ENCODE data around the gene KLHL6.

DNA sequence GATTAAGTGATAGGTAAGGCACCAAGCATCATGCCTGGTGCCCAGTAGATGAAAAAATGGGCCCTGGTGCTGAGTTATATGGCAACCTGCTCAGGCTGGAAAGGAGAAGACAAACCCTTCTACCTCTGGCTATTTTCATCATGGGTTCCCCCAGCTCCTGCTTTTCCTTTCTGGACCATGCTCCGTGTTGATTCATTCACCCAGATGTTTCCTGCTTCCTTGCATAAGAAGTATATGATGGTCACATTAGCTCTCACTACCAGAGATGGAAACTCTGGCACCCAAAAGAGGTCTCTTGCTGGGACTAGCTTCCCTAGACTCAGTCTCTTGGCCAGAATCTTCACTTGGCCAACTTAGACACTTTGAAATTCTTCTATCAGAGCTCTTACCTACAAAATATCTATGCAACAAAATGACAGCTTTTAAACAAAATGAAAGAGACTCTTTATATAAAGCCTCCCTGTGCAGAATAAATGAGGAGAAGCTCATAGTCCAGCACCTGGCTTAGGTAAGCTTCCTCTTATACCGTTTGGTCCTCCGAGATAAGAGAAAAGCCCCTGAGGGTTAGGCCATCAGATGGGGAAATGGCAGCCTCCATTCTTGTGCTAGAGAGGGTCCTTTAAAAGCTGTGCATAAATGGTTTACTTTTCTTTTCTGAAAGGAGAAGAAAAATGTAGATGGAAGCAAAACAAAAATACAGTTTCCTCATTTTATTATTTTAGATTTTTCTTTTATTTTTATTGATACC, 80.3 kb downstream of the KLHL6 start:
- TF ChIP-seq FOXP1 (CRISPR knock-in tag; IDR thresholded peaks at IDR 0.05; ENCODE audit: borderline replicate concordance) (no peak), NFYB (CRISPR knock-in tag; conservative IDR thresholded peaks at IDR 0.05; ENCODE audit: low read depth) (no peak), CREB1 (CRISPR knock-in tag; IDR thresholded peaks at IDR 0.05) (no peak), RELA (CRISPR knock-in tag; IDR thresholded peaks at IDR 0.05; ENCODE audit: borderline replicate concordance) (no peak), ESRRA (CRISPR knock-in tag; IDR thresholded peaks at IDR 0.05; ENCODE audit: borderline replicate concordance) (no peak), ZNF263 (CRISPR knock-in tag; IDR thresholded peaks at IDR 0.05; ENCODE audit: low read depth) (no peak), JUN (CRISPR knock-in tag; IDR thresholded peaks at IDR 0.05) (no peak), NR3C1 (CRISPR knock-in tag; conservative IDR thresholded peaks at IDR 0.05; ENCODE audit: low read depth) (no peak), ELF4 (CRISPR knock-in tag; IDR thresholded peaks at IDR 0.05; ENCODE audit: low read depth) (no peak)
- TF ChIP-seq, protein P1, sequence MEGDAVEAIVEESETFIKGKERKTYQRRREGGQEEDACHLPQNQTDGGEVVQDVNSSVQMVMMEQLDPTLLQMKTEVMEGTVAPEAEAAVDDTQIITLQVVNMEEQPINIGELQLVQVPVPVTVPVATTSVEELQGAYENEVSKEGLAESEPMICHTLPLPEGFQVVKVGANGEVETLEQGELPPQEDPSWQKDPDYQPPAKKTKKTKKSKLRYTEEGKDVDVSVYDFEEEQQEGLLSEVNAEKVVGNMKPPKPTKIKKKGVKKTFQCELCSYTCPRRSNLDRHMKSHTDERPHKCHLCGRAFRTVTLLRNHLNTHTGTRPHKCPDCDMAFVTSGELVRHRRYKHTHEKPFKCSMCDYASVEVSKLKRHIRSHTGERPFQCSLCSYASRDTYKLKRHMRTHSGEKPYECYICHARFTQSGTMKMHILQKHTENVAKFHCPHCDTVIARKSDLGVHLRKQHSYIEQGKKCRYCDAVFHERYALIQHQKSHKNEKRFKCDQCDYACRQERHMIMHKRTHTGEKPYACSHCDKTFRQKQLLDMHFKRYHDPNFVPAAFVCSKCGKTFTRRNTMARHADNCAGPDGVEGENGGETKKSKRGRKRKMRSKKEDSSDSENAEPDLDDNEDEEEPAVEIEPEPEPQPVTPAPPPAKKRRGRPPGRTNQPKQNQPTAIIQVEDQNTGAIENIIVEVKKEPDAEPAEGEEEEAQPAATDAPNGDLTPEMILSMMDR (IDR thresholded peaks at IDR 0.05) = no peak
- TF ChIP-seq, protein P2, sequence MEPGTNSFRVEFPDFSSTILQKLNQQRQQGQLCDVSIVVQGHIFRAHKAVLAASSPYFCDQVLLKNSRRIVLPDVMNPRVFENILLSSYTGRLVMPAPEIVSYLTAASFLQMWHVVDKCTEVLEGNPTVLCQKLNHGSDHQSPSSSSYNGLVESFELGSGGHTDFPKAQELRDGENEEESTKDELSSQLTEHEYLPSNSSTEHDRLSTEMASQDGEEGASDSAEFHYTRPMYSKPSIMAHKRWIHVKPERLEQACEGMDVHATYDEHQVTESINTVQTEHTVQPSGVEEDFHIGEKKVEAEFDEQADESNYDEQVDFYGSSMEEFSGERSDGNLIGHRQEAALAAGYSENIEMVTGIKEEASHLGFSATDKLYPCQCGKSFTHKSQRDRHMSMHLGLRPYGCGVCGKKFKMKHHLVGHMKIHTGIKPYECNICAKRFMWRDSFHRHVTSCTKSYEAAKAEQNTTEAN (CRISPR knock-in tag; IDR thresholded peaks at IDR 0.05) = no peak
- TF ChIP-seq, protein P3, sequence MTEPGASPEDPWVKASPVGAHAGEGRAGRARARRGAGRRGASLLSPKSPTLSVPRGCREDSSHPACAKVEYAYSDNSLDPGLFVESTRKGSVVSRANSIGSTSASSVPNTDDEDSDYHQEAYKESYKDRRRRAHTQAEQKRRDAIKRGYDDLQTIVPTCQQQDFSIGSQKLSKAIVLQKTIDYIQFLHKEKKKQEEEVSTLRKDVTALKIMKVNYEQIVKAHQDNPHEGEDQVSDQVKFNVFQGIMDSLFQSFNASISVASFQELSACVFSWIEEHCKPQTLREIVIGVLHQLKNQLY (CRISPR knock-in tag; IDR thresholded peaks at IDR 0.05) = no peak
